KOPT-K1 (cell line): ENCODE results near the gene ABCB7.
"Not testable (repeated sequence)": the region's sequence is repeated elsewhere in the genome, so short reads cannot be mapped to it uniquely, and the experiment has no call there.

Experiments used
- H3K27ac ChIP-seq: fragments of 200-600 bp; sonication (generic); 2 replicates; pipeline ENCODE4 v1.5.1; 2016; ENCODE audit warnings: antibody characterized with exemption, mild to moderate bottlenecking, low read depth, low read length; ENCODE audit not compliant: poor library complexity, severe bottlenecking
- H3K36me3 ChIP-seq: fragments of 200-600 bp; sonication (generic); 2 replicates; pipeline ENCODE4 v1.5.1; 2017; ENCODE audit warnings: antibody characterized with exemption, mild to moderate bottlenecking, low read length, moderate library complexity; ENCODE audit not compliant: insufficient read depth
- H3K9me3 ChIP-seq: fragments of 200-600 bp; sonication (generic); 2 replicates; pipeline ENCODE4 v1.5.1; 2017; ENCODE audit warnings: antibody characterized with exemption, low read length, mild to moderate bottlenecking; ENCODE audit not compliant: insufficient read depth, poor library complexity, severe bottlenecking

ABCB7 gene

GRCh38 chrX:75045369-75045768, 110.7 kb downstream of the ABCB7 start:
- H3K27ac ChIP-seq, result no peak overlapping the region
- peaks cover 19% of the 10 kb centered on the region for H3K9me3 ChIP-seq
- peaks cover 18% of the 10 kb centered on the region for H3K36me3 ChIP-seq

GRCh38 chrX:75044142-75044541, 111.9 kb downstream of the ABCB7 start:
- not testable (repeated sequence) for H3K27ac ChIP-seq
- H3K36me3 ChIP-seq, result peaks cover 16% of the 10 kb centered on the region
- peaks cover 19% of the 10 kb centered on the region for H3K9me3 ChIP-seq

- Histone ChIP-seq H3K27ac (no peak overlapping the region), H3K36me3 (no peaks in the 10 kb centered on the region), H3K9me3 (peaks cover 9% of the 10 kb centered on the region)
Observed at GRCh38 chrX:75038925-75039324, 117.2 kb downstream of the ABCB7 start.
